NCI-H526 (cell line): ENCODE results near the gene ATXN7L3B.
A peak's percentile ranks its signal among the peaks of the same experiment; 100 is the strongest.

Experiments
- DNase-seq, 2 experiments: peaks; one replicate each; lab custom pipeline; 2025; lab: John Stamatoyannopoulos, UW

The ATXN7L3B gene

DNA sequence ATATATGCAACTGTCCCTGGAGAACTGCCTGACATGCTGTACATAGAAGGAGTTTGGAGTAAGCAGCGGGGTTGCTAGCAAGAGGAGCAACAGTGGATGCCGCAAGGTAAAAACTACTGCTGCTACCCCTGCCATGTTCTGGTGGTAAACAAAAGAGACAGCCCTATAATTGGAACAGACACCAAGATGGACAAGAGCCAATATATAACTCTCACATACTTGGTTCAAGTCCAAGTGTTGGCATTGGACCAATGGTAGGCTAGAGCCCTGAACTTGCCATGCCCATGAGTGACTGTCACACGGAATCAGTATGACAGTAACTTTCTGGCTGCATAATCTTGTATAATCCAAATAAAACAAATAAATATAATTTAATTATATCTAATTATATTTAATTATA is 13.7 kb downstream of the ATXN7L3B start:
- no peak for DNase-seq

GRCh38 chr12:74552201-74552600 is 14.6 kb downstream of the ATXN7L3B start:
- DNase-seq, result no peak

- DNase-seq, result no peak
Measured at GRCh38 chr12:74559728-74560127, 22.1 kb downstream of the ATXN7L3B start.

DNA sequence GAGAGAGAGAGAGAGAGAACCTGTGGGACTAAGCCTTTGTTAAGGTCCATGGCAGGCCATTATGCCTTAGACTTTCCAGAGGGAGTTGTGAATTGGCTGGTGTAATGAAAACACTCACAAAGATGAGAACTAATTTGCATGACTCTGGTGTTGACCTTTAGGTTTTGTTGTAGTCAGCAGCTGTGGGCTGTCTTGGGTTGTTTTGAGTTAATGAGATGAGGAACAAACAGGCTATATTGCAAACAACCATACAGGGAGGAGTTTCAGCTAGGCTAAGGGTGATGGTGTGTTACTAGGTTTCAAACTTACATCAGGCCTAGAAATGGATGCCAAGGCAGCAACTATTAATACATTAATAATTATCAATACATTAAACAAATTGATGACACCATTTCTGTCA is 26.3 kb downstream of the ATXN7L3B start:
- peak; percentile 14 to 28 for DNase-seq

DNA sequence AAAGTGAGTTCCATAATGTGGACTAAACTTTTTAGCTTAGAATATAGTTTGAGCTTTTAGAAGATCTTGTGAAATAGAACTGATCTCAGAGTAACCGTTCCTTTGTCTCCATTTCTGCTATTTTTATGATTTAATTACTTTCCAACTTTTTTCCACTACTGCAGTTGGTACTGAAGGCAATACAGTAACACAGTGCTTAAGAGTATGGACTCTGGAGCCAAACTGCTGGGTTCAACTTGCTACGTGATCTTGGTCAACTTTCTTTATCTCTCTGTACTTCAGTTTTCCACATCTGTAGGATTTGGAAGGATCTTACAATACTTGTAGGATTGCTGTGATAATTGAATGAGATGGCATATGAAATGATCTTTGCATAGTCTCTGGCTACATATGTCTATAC is 40.9 kb downstream of the ATXN7L3B start:
- DNase-seq, result no peak

GRCh38 chr12:74579446-74579845 is 41.8 kb downstream of the ATXN7L3B start:
- DNase-seq, result no peak

- no peak for DNase-seq
Measured at GRCh38 chr12:74579981-74580380, 42.3 kb downstream of the ATXN7L3B start.

DNA sequence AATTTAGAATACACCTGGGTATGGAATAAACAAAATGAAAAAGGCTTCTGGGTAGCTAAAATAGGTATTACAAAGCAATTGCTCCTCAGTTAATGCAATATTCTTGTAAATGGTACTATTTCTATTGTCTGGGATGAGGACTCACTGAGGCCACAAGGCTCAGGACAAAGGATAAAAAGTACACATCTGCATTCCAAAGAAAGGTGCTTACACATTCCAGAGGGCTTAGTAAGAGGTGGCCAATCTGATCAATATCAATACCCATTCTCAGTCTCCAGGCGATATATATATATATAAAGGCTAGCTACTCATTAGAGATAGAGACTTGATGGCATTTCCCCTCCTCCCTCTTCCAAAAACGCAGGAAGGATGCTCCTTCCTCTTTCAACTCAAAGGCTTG is 43.8 kb downstream of the ATXN7L3B start:
- DNase-seq, result no peak

GRCh38 chr12:74584483-74585062 is 46.9 kb downstream of the ATXN7L3B start:
- no peak for DNase-seq

DNA sequence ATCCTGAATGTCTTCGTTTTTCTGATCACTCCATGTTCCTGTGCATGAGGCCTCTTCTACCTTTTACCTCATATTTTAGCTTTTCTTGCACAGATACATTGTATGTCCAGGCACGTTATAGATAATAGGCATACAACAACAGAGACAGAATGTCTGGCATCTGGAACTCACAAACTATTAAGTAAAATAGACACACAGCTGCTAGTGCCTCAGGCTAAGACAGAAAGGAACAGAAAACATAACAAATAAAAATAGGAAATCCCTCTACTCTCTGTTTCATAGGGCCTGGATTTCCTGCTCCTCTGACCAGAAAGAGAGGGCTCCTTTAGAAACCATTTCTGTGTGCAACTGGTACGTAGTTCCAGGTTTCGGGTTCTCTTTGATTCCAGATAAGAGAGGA is 48.6 kb downstream of the ATXN7L3B start:
- no peak for DNase-seq
